HepG2 (cell line): ENCODE measurements around the gene JPH4. TPM values are rescaled to one million over a fixed set of nuclear protein-coding genes. Genes with fewer than 3 reads are reported as not detected.

Experiments
- ARNTL ChIP-seq: sonication (generic); formaldehyde crosslinking; IDR thresholded peaks from 2 replicates; pipeline ENCODE4 v1.4.0; 2020; ENCODE audit warnings: mild to moderate bottlenecking, missing genetic modification reagents
- BCL6 ChIP-seq: IDR thresholded peaks from 2 replicates; pipeline ENCODE4 v1.6.1; 2016; ENCODE audit warnings: missing genetic modification reagents, missing compliant biosample characterization
- KLF9 ChIP-seq: IDR thresholded peaks from 2 replicates; pipeline ENCODE4 v1.6.1; 2016; ENCODE audit warnings: low read depth
- MNT ChIP-seq: fragments of 450-650 bp; IDR thresholded peaks from 2 replicates; pipeline ENCODE4 v1.6.1; 2016
- MTA3 ChIP-seq: sonication (generic); formaldehyde crosslinking; IDR thresholded peaks from 2 replicates; pipeline ENCODE4 v1.4.0; 2020; ENCODE audit warnings: missing genetic modification reagents
- PCBP1 ChIP-seq: fragments of 200-400 bp; formaldehyde crosslinking; IDR thresholded peaks from 2 replicates; pipeline ENCODE4 v1.6.1; 2017; ENCODE audit warnings: mild to moderate bottlenecking, low read depth, low read length, borderline replicate concordance
- RBFOX2 ChIP-seq: fragments of 200-400 bp; formaldehyde crosslinking; IDR thresholded peaks from 2 replicates; pipeline ENCODE4 v1.6.1; 2017; ENCODE audit warnings: low read depth, mild to moderate bottlenecking, low read length
- SMC3 ChIP-seq: IDR thresholded peaks from 2 replicates; pipeline ENCODE4 v1.6.1; 2011; ENCODE audit warnings: low read length, improper control_type of control experiment
- SMYD3 ChIP-seq: sonication (generic); formaldehyde crosslinking; IDR thresholded peaks from 2 replicates; pipeline ENCODE4 v1.8.1; 2023; ENCODE audit warnings: mild to moderate bottlenecking, missing genetic modification reagents
- SP140L ChIP-seq: sonication (generic); formaldehyde crosslinking; IDR thresholded peaks from 2 replicates; pipeline ENCODE4 v1.4.0; 2020; ENCODE audit warnings: missing genetic modification reagents, borderline replicate concordance
- YY1 ChIP-seq: IDR thresholded peaks from 2 replicates; pipeline ENCODE4 v1.6.1; 2011; ENCODE audit warnings: low read length, low read depth, moderate library complexity, mild to moderate bottlenecking; ENCODE audit not compliant: insufficient read depth, insufficient replicate concordance
- ZBTB40 ChIP-seq, 2 experiments: fragments of 450-650 bp in 1 of 2; sonication (generic) in 1 of 2; formaldehyde crosslinking in 1 of 2; IDR thresholded peaks; 2 replicates each; pipeline versions ENCODE4 v1.6.1 to v1.8.0; 2016 to 2022; ENCODE audit warnings: antibody characterized with exemption in 1 of 2, mild to moderate bottlenecking in 1 of 2, missing genetic modification reagents in 1 of 2
- ZNF205 ChIP-seq: IDR thresholded peaks from 2 replicates; pipeline ENCODE4 v1.6.1; 2018; ENCODE audit warnings: missing biosample characterization, missing genetic modification reagents
- ZNF33B ChIP-seq: sonication (generic); formaldehyde crosslinking; IDR thresholded peaks from 2 replicates; pipeline ENCODE4 v1.5.1; 2020; ENCODE audit warnings: mild to moderate bottlenecking, missing genetic modification reagents
- ZNF414 ChIP-seq: sonication (generic); formaldehyde crosslinking; IDR thresholded peaks from 2 replicates; pipeline ENCODE4 v1.5.0; 2020; ENCODE audit warnings: missing genetic modification reagents
- ZNF569 ChIP-seq: sonication (generic); formaldehyde crosslinking; IDR thresholded peaks from 2 replicates; pipeline ENCODE4 v1.5.0; 2020; ENCODE audit warnings: mild to moderate bottlenecking, missing genetic modification reagents, moderate library complexity, borderline replicate concordance
- ZNF7 ChIP-seq: IDR thresholded peaks from 2 replicates; pipeline ENCODE4 v1.6.1; 2016; ENCODE audit warnings: missing biosample characterization, missing genetic modification reagents
- ZNF740 ChIP-seq: sonication (generic); formaldehyde crosslinking; IDR thresholded peaks from 2 replicates; pipeline ENCODE4 v1.4.0; 2020; ENCODE audit warnings: missing genetic modification reagents
- polyA plus RNA-seq, 8 experiments: library from polyadenylated mRNA; depleted of rRNA in 3 of 8; stranded (reverse) in 7 of 8; unstranded in 1 of 8; fragments of >200 nt; fragmentation: Illumina TruSeq in 4 of 8; extraction: Trizol in 4 of 8; gene quantifications; 2 replicates each; pipeline versions ENCODE4 v1.2.1 to v1.2.3, GENCODE V29; 2011 to 2016; ENCODE audit warnings: low read depth in 4 of 8, missing spikeins in 1 of 8, mixed read lengths in 1 of 8; ENCODE audit not compliant: insufficient read depth in 1 of 8
- total RNA-seq, 5 experiments: library from RNA; depleted of rRNA; stranded (reverse); fragments of >200 nt; fragmentation: Illumina TruSeq; extraction: Trizol; gene quantifications; 2 replicates each; pipeline ENCODE4 v1.2.3, GENCODE V29; 2016; ENCODE audit warnings: low read depth in 1 of 5

Gene JPH4
- total and polyA plus RNA-seq, 2 of the 13 experiments (the other 11 are each of a cell fraction or from before 2014, with no cell fraction given), result 0.08 to 0.22 TPM

GRCh38 chr14:23559010-23559925 lies 19.3 kb downstream of the JPH4 start (continued):
- no peak for TF ChIP-seq KLF9 (CRISPR knock-in tag)
- TF ChIP-seq ZNF205 (CRISPR knock-in tag), result peak; percentile 47; the same call in 1 of the 2 replicates
- no peak for TF ChIP-seq PCBP1
- TF ChIP-seq ZNF414 (CRISPR knock-in tag), result no peak
- TF ChIP-seq ZNF569, result 0 out of 2 replicates have a peak, but pooled peaks have one; percentile 58
- TF ChIP-seq BCL6 (CRISPR knock-in tag), result no peak
- no peak for TF ChIP-seq ARNTL (CRISPR knock-in tag)
- no peak for TF ChIP-seq MTA3
- TF ChIP-seq RBFOX2, result 0 out of 2 replicates have a peak, but pooled peaks have one; percentile 2
- 0 out of 2 replicates have a peak, but pooled peaks have one; percentile 28 for TF ChIP-seq ZNF33B
- TF ChIP-seq ZNF7, result no peak
- TF ChIP-seq ZBTB40 (IDR thresholded peaks at IDR 0.05), result no peak
- no peak for TF ChIP-seq ZBTB40 (CRISPR knock-in tag; IDR thresholded peaks at IDR 0.05)
- TF ChIP-seq MNT, result no peak
- no peak for TF ChIP-seq SP140L
- TF ChIP-seq SMC3, result peak; percentile 79
- TF ChIP-seq ZNF740 (CRISPR knock-in tag), result no peak
- peak; percentile 57 for TF ChIP-seq YY1
- no peak for TF ChIP-seq SMYD3 (CRISPR knock-in tag)
